Measurements from ENCODE around the gene MMEL1.

MMEL1 gene

GRCh38 chr1:2606881-2607621 is 25.8 kb downstream of the MMEL1 start:
- TF ChIP-seq CREB1 (IDR thresholded peaks at IDR 0.05; ENCODE audit: low read depth) (no peak), ZBTB7A (IDR thresholded peaks at IDR 0.05; ENCODE audit: low read depth) (no peak), YY1 (IDR thresholded peaks at IDR 0.05; ENCODE audit: low read depth) (no peak), REST (IDR thresholded peaks at IDR 0.05; ENCODE audit: low read depth) (no peak), TEAD4 (IDR thresholded peaks at IDR 0.05) (no peak), CEBPB (IDR thresholded peaks at IDR 0.05) (no peak), EP300 (IDR thresholded peaks at IDR 0.05; ENCODE audit: borderline replicate concordance) (no peak), TAF1 (IDR thresholded peaks at IDR 0.05; ENCODE audit: low read depth) (no peak), TCF12 (IDR thresholded peaks at IDR 0.05; ENCODE audit: low read depth) (no peak), NFIC (IDR thresholded peaks at IDR 0.05) (no peak), EGR1 (IDR thresholded peaks at IDR 0.05) (no peak)
- TF ChIP-seq, protein P1, sequence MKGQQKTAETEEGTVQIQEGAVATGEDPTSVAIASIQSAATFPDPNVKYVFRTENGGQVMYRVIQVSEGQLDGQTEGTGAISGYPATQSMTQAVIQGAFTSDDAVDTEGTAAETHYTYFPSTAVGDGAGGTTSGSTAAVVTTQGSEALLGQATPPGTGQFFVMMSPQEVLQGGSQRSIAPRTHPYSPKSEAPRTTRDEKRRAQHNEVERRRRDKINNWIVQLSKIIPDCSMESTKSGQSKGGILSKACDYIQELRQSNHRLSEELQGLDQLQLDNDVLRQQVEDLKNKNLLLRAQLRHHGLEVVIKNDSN (IDR thresholded peaks at IDR 0.05), result no peak

GRCh38 chr1:2606396-2606880 is 26.4 kb downstream of the MMEL1 start:
- no peak for TF ChIP-seq ZBTB7A (IDR thresholded peaks at IDR 0.05; ENCODE audit: low read depth)
- no peak for TF ChIP-seq REST (IDR thresholded peaks at IDR 0.05; ENCODE audit: low read depth)
- TF ChIP-seq YY1 (IDR thresholded peaks at IDR 0.05; ENCODE audit: low read depth), result no peak
- TF ChIP-seq TAF1 (IDR thresholded peaks at IDR 0.05; ENCODE audit: low read depth), result no peak

GRCh38 chr1:2605509-2606395 is 27.1 kb downstream of the MMEL1 start:
- TF ChIP-seq NFIC (IDR thresholded peaks at IDR 0.05) (no peak), REST (IDR thresholded peaks at IDR 0.05; ENCODE audit: low read depth) (no peak), CREB1 (IDR thresholded peaks at IDR 0.05; ENCODE audit: low read depth) (no peak), RAD21 (IDR thresholded peaks at IDR 0.05; ENCODE audit: low read depth) (no peak), TCF12 (IDR thresholded peaks at IDR 0.05; ENCODE audit: low read depth) (no peak), EP300 (IDR thresholded peaks at IDR 0.05; ENCODE audit: borderline replicate concordance) (no peak), EGR1 (IDR thresholded peaks at IDR 0.05) (no peak), TEAD4 (IDR thresholded peaks at IDR 0.05) (no peak), ZBTB7A (IDR thresholded peaks at IDR 0.05; ENCODE audit: low read depth) (no peak), FOXM1 (IDR thresholded peaks at IDR 0.05; ENCODE audit: borderline replicate concordance, low read depth) (no peak), CEBPB (IDR thresholded peaks at IDR 0.05) (no peak), YY1 (IDR thresholded peaks at IDR 0.05; ENCODE audit: low read depth) (no peak), TAF1 (IDR thresholded peaks at IDR 0.05; ENCODE audit: low read depth) (no peak)
- TF ChIP-seq, protein P2, sequence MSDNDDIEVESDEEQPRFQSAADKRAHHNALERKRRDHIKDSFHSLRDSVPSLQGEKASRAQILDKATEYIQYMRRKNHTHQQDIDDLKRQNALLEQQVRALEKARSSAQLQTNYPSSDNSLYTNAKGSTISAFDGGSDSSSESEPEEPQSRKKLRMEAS (IDR thresholded peaks at IDR 0.05), result no peak
- TF ChIP-seq, protein P1 (IDR thresholded peaks at IDR 0.05), result no peak
